Ishikawa (cell line): ENCODE data around the gene MYO7B.

Experiments
- CREB1 ChIP-seq: IDR thresholded peaks from 2 replicates; pipeline ENCODE4 v1.6.1; 2012; ENCODE audit warnings: low read depth
- YY1 ChIP-seq: IDR thresholded peaks from 2 replicates; pipeline ENCODE4 v1.6.1; 2012; ENCODE audit warnings: low read depth

GRCh38 chr2:127532296-127532695 is 3.2 kb upstream of the MYO7B start:
- TF ChIP-seq YY1 = no peak
- TF ChIP-seq CREB1 = no peak
